Spleen (tissue), 7 donors: ENCODE data around the gene DUSP16.

ENCODE experiments used
- POLR2A ChIP-seq, 3 donors: fragments of 450-650 bp; IDR thresholded peaks; one replicate each; pipeline ENCODE4 v1.5.1; 2017; ENCODE audit warnings: antibody characterized with exemption in 3 of 3, mild to moderate bottlenecking in 1 of 3
- POLR2AphosphoS5 ChIP-seq, 3 donors: sonication (generic); formaldehyde crosslinking; IDR thresholded peaks; one replicate each; pipeline ENCODE4 v1.5.1; 2017; ENCODE audit warnings: antibody characterized with exemption in 3 of 3
- TF ChIP-seq, protein P1 (sequence below), 11 experiments: fragments of 200-600 bp in 7 of 11; fragments of 450-650 bp in 4 of 11; sonication (generic) in 4 of 11; IDR thresholded peaks in 8 of 11; conservative IDR thresholded peaks in 3 of 11; 1 replicate in 7 of 11; 2 replicates in 4 of 11; pipeline versions ENCODE4 v1.4.0 to v1.8.0; 2016 to 2021; ENCODE audit warnings: antibody characterized with exemption in 11 of 11, inconsistent platforms in 4 of 11, mild to moderate bottlenecking in 1 of 11
- donor health status: DM: no; HTN: no; CAD: no; lungs with moderate emphysema.
- donor health status: DM: no; HTN: no; CAD: no.
- donor health status: DM: no; HTN: no; CAD: no.

DNA sequence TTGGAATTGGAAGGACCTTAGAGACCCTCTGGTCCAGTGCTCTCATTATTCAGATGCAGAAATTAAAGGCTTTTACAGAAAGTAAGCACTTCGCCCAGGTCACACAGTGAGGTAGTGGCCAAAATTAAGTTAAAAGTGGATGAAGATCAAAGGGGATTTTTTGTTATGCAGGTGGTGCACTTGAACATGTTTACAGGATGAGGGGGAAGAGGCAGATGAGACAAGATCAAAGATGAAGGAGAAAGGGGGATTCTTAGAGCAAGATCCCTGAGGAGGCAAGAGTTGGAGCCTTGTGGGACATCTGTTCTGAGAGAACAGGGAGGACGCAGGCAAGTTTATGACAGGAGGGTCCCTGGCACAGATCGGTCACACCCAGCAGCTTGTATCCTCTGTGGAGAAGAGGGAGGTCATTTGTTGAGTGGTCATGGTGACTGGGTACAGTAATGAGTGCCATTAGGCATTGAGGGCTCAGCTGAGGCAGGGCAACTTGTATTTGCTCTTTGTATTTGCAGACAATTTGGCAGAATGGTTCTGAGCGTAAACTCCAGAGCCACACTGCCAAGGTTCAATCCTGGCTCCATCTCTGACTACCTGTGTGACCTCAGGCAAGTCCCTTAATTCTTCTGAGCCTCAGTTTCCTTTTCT is 121.8 kb downstream of the DUSP16 start:
- TF ChIP-seq, protein P1, sequence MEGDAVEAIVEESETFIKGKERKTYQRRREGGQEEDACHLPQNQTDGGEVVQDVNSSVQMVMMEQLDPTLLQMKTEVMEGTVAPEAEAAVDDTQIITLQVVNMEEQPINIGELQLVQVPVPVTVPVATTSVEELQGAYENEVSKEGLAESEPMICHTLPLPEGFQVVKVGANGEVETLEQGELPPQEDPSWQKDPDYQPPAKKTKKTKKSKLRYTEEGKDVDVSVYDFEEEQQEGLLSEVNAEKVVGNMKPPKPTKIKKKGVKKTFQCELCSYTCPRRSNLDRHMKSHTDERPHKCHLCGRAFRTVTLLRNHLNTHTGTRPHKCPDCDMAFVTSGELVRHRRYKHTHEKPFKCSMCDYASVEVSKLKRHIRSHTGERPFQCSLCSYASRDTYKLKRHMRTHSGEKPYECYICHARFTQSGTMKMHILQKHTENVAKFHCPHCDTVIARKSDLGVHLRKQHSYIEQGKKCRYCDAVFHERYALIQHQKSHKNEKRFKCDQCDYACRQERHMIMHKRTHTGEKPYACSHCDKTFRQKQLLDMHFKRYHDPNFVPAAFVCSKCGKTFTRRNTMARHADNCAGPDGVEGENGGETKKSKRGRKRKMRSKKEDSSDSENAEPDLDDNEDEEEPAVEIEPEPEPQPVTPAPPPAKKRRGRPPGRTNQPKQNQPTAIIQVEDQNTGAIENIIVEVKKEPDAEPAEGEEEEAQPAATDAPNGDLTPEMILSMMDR (IDR thresholded peaks at IDR 0.05 in 8 of 11, conservative IDR thresholded peaks at IDR 0.05 in 3 of 11), result no peak
- no peak for TF ChIP-seq POLR2AphosphoS5 (IDR thresholded peaks at IDR 0.05)
- TF ChIP-seq POLR2A (IDR thresholded peaks at IDR 0.05), result no peak
